NB4 (cell line): ENCODE results near the gene MDFI.

ENCODE experiments used
- CTCF ChIP-seq: IDR thresholded peaks from one replicate; pipeline ENCODE4 v1.5.1; 2012; ENCODE audit warnings: low read depth, low read length
- POLR2A ChIP-seq: IDR thresholded peaks from 2 replicates; pipeline ENCODE4 v1.6.1; 2011; ENCODE audit warnings: mild to moderate bottlenecking; ENCODE audit not compliant: insufficient read length; ENCODE audit errors: extremely low read depth

GRCh38 chr6:41649596-41649995 lies 11.3 kb downstream of the MDFI start:
- TF ChIP-seq POLR2A (no peak), CTCF (no peak)
